Measurements from ENCODE around the gene B9D1. TPM values are rescaled to one million over a fixed set of nuclear protein-coding genes. Genes with fewer than 3 reads are reported as not detected.

The B9D1 gene
- polyA plus RNA-seq, 1 of the 3 experiments (the other 2 are of a cell fraction): 81.6 TPM

DNA sequence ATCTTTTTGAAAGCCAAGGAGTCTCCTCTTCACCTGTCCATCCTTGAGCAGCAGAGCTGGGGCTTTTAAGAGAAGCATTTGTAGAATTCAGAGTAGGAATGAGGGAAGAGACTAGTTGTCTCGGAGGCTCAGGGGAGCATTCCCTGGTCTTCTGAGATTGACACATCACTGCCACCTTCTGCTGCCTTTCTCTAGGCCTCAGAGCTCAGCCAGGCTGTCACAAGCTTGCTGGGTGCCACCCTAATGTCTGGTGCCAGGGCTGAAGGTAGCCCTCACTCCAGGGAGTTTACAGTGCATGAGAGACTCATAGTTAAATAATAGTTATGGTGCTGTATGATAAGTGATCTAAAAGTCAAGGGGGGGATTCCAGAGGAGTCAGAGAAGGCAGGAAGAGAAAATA lies 39.7 kb downstream of the B9D1 start:
- Histone ChIP-seq H3K9me2 (no peaks in the 10 kb centered on the region), H3F3A (replicated peaks; ENCODE audit: insufficient read depth) (peaks cover 5% of the 10 kb centered on the region), H3K9me3 (peaks cover 7% of the 10 kb centered on the region; the same call in 1 of the 2 replicates), H3K4me3 (ENCODE audit: low read depth in 2 of 2, low read length in 1 of 2) (no peak overlapping the region), H3K36me3 (replicated peaks in 1 of 2; ENCODE audit: control insufficient read depth in 1 of 2, insufficient read depth in 2 of 2, low read length in 1 of 2) (peaks cover 15 to 27% of the 10 kb centered on the region in 2 experiments), H3K79me2 (ENCODE audit: insufficient read depth) (no peaks in the 10 kb centered on the region), H3K4me2 (no peak overlapping the region), H3K9ac (no peak overlapping the region), H3K4me1 (ENCODE audit: control insufficient read depth in 1 of 2, insufficient read depth in 2 of 2, low read depth in 1 of 2, low read length in 1 of 2) (no peaks in the 10 kb centered on the region; a peak in 1 of 4 replicates), H2AFZ (ENCODE audit: low read depth) (no peak overlapping the region), H3K27ac (ENCODE audit: low read depth in 2 of 2, low read length in 1 of 2) (no peak overlapping the region), H4K20me1 (ENCODE audit: insufficient read depth) (no peaks in the 10 kb centered on the region), H3K27me3 (ENCODE audit: insufficient read depth) (no peaks in the 10 kb centered on the region)
- DNase-seq: no peak
- CTCF ChIA-PET: interaction anchor here (0.9 to 1.7 kb wide), 4 partner anchors 11 to 124 kb away, joined by 3 to 6 read pairs (median 6); no protein-coding TSS in a partner anchor
- WGBS (ENCODE audit: low lambda C conversion rate): 100% methylated on average over 1 of the region's 1 CpG
- TF ChIP-seq RAD21 (IDR thresholded peaks at IDR 0.05; ENCODE audit: low read length): no peak
- TF ChIP-seq FOSL2 (IDR thresholded peaks at IDR 0.05; ENCODE audit: borderline replicate concordance, low read depth): no peak
- TF ChIP-seq GATA2 (CRISPR knock-in tag; IDR thresholded peaks at IDR 0.05): no peak
- no peak for TF ChIP-seq MXI1 (IDR thresholded peaks at IDR 0.05; ENCODE audit: low read depth, low read length)
- no peak for TF ChIP-seq NRF1 (IDR thresholded peaks at IDR 0.05; ENCODE audit: low read depth, low read length)
- no peak for TF ChIP-seq RCOR1 (IDR thresholded peaks at IDR 0.05; ENCODE audit: low read length)
- POLR2A ChIA-PET: no interaction called here

- Histone ChIP-seq H3K9me2 (no peaks in the 10 kb centered on the region), H3K79me2 (ENCODE audit: insufficient read depth) (no peaks in the 10 kb centered on the region), H3F3A (replicated peaks; ENCODE audit: insufficient read depth) (peaks cover 5% of the 10 kb centered on the region), H4K20me1 (ENCODE audit: insufficient read depth) (no peaks in the 10 kb centered on the region), H3K36me3 (replicated peaks in 1 of 2; ENCODE audit: control insufficient read depth in 1 of 2, insufficient read depth in 2 of 2, low read length in 1 of 2) (peaks cover 18 to 27% of the 10 kb centered on the region in 2 experiments), H3K4me1 (ENCODE audit: control insufficient read depth in 1 of 2, insufficient read depth in 2 of 2, low read depth in 1 of 2, low read length in 1 of 2) (no peaks in the 10 kb centered on the region), H3K27ac (ENCODE audit: low read depth in 2 of 2, low read length in 1 of 2) (no peak overlapping the region), H3K4me2 (no peak overlapping the region), H3K27me3 (ENCODE audit: insufficient read depth) (no peaks in the 10 kb centered on the region), H2AFZ (ENCODE audit: low read depth) (no peak overlapping the region), H3K4me3 (ENCODE audit: low read depth in 2 of 2, low read length in 1 of 2) (no peak overlapping the region), H3K9me3 (peaks cover 7% of the 10 kb centered on the region; the same call in 1 of the 2 replicates), H3K9ac (no peak overlapping the region)
- POLR2A ChIA-PET: no interaction called here
- no peak for DNase-seq
- CTCF ChIA-PET: interaction anchor here (0.8 to 1.7 kb wide), 8 partner anchors 12 to 37 kb away, joined by 3 to 6 read pairs (median 4); no protein-coding TSS in a partner anchor
- TF ChIP-seq ELF1 (IDR thresholded peaks at IDR 0.05) (no peak), SIN3A (IDR thresholded peaks at IDR 0.05; ENCODE audit: borderline replicate concordance, low read depth, low read length) (no peak), TCF12 (IDR thresholded peaks at IDR 0.05) (no peak), NRF1 (IDR thresholded peaks at IDR 0.05; ENCODE audit: low read depth, low read length) (no peak), FOXM1 (IDR thresholded peaks at IDR 0.05; ENCODE audit: low read depth) (no peak), RXRA (IDR thresholded peaks at IDR 0.05; ENCODE audit: borderline replicate concordance, low read depth) (no peak), YY1 (IDR thresholded peaks at IDR 0.05; ENCODE audit: low read depth) (no peak), EZH2phosphoT487 (IDR thresholded peaks at IDR 0.05; ENCODE audit: borderline replicate concordance, low read depth) (no peak)
- TF ChIP-seq, protein P1, sequence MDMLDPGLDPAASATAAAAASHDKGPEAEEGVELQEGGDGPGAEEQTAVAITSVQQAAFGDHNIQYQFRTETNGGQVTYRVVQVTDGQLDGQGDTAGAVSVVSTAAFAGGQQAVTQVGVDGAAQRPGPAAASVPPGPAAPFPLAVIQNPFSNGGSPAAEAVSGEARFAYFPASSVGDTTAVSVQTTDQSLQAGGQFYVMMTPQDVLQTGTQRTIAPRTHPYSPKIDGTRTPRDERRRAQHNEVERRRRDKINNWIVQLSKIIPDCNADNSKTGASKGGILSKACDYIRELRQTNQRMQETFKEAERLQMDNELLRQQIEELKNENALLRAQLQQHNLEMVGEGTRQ (IDR thresholded peaks at IDR 0.05; ENCODE audit: borderline replicate concordance, low read depth, low read length): no peak
- 94% methylated on average over 5 of the region's 5 CpGs for WGBS (ENCODE audit: low lambda C conversion rate)
These were observed 40.4 kb downstream of the B9D1 start for GRCh38 chr17:19322129-19322505.

Measured in SK-N-SH (cell line).